BLaER1 (cell line): ENCODE results near the gene TNC.

Source experiments
- H3K27ac ChIP-seq: shearing (Covaris generic); formaldehyde crosslinking; 2 replicates; pipeline ENCODE4 v1.8.1; 2022
- H3K27me3 ChIP-seq: shearing (Covaris generic); formaldehyde crosslinking; 2 replicates; pipeline ENCODE4 v1.8.1; 2022
- H3K36me3 ChIP-seq: shearing (Covaris generic); formaldehyde crosslinking; 2 replicates; pipeline ENCODE4 v1.8.1; 2022
- H3K4me1 ChIP-seq: shearing (Covaris generic); formaldehyde crosslinking; 2 replicates; pipeline ENCODE4 v1.8.1; 2022
- H3K4me2 ChIP-seq: shearing (Covaris generic); formaldehyde crosslinking; 2 replicates; pipeline ENCODE4 v1.8.1; 2022
- H3K4me3 ChIP-seq: shearing (Covaris generic); formaldehyde crosslinking; 2 replicates; pipeline ENCODE4 v1.8.1; 2022
- H3K9ac ChIP-seq: shearing (Covaris generic); formaldehyde crosslinking; 2 replicates; pipeline ENCODE4 v1.8.1; 2022
- H3K9me3 ChIP-seq: shearing (Covaris generic); formaldehyde crosslinking; 2 replicates; pipeline ENCODE4 v1.8.1; 2022
- H4K20me1 ChIP-seq: shearing (Covaris generic); formaldehyde crosslinking; 2 replicates; pipeline ENCODE4 v1.8.1; 2022
- Cebpa-rat ChIP-seq: shearing (Covaris generic); IDR thresholded peaks from 2 replicates; pipeline ENCODE4 v1.8.1; 2022

The TNC gene

GRCh38 chr9:115106001-115106400 is 12.0 kb downstream of the TNC start:
- Histone ChIP-seq H3K9ac (no peak overlapping the region), H3K36me3 (no peaks in the 10 kb centered on the region), H3K4me2 (no peak overlapping the region), H3K27ac (no peak overlapping the region), H4K20me1 (no peaks in the 10 kb centered on the region), H3K4me3 (no peak overlapping the region), H3K4me1 (no peaks in the 10 kb centered on the region), H3K9me3 (no peaks in the 10 kb centered on the region), H3K27me3 (no peaks in the 10 kb centered on the region)
- TF ChIP-seq Cebpa-rat: no peak

GRCh38 chr9:115104908-115105307 is 13.0 kb downstream of the TNC start:
- no peaks in the 10 kb centered on the region for H4K20me1 ChIP-seq
- H3K4me3 ChIP-seq: no peak overlapping the region
- H3K4me2 ChIP-seq: no peak overlapping the region
- no peaks in the 10 kb centered on the region for H3K9me3 ChIP-seq
- no peak overlapping the region for H3K9ac ChIP-seq
- H3K36me3 ChIP-seq: no peaks in the 10 kb centered on the region
- no peaks in the 10 kb centered on the region for H3K4me1 ChIP-seq
- no peak for TF ChIP-seq Cebpa-rat
- no peak overlapping the region for H3K27ac ChIP-seq
- H3K27me3 ChIP-seq: no peaks in the 10 kb centered on the region

- Histone ChIP-seq H3K9ac (no peak overlapping the region), H3K4me2 (no peak overlapping the region), H3K4me1 (no peaks in the 10 kb centered on the region)
Measured at GRCh38 chr9:115103746-115104477, 14.0 kb downstream of the TNC start.

GRCh38 chr9:115099901-115100300 is 18.1 kb downstream of the TNC start:
- Histone ChIP-seq H3K27me3 (no peaks in the 10 kb centered on the region), H3K9ac (no peak overlapping the region), H3K9me3 (no peaks in the 10 kb centered on the region), H3K27ac (no peak overlapping the region), H3K4me1 (no peaks in the 10 kb centered on the region), H3K36me3 (no peaks in the 10 kb centered on the region), H3K4me2 (no peak overlapping the region), H4K20me1 (no peaks in the 10 kb centered on the region), H3K4me3 (no peak overlapping the region)
- TF ChIP-seq Cebpa-rat: no peak

More at GRCh38 chr9:115103746-115104477, 14.0 kb downstream of the TNC start:
- TF ChIP-seq Cebpa-rat: no peak
- H4K20me1 ChIP-seq: no peaks in the 10 kb centered on the region
- H3K36me3 ChIP-seq: no peaks in the 10 kb centered on the region
- no peaks in the 10 kb centered on the region for H3K27me3 ChIP-seq
- H3K9me3 ChIP-seq: no peaks in the 10 kb centered on the region
- H3K4me3 ChIP-seq: no peak overlapping the region
- no peak overlapping the region for H3K27ac ChIP-seq

GRCh38 chr9:115098226-115098965 is 19.6 kb downstream of the TNC start:
- Histone ChIP-seq H3K4me3 (no peak overlapping the region), H3K9ac (no peak overlapping the region), H3K27ac (no peak overlapping the region), H4K20me1 (no peaks in the 10 kb centered on the region), H3K4me1 (no peaks in the 10 kb centered on the region), H3K27me3 (no peaks in the 10 kb centered on the region), H3K36me3 (no peaks in the 10 kb centered on the region), H3K9me3 (no peaks in the 10 kb centered on the region), H3K4me2 (no peak overlapping the region)
- no peak for TF ChIP-seq Cebpa-rat

GRCh38 chr9:115093520-115093919 is 24.4 kb downstream of the TNC start:
- Histone ChIP-seq H3K27ac (no peak overlapping the region), H3K4me3 (no peak overlapping the region), H3K9ac (no peak overlapping the region), H3K4me2 (no peak overlapping the region), H3K4me1 (no peaks in the 10 kb centered on the region), H4K20me1 (no peaks in the 10 kb centered on the region), H3K9me3 (no peaks in the 10 kb centered on the region), H3K36me3 (no peaks in the 10 kb centered on the region), H3K27me3 (no peaks in the 10 kb centered on the region)
- TF ChIP-seq Cebpa-rat: no peak

GRCh38 chr9:115090486-115090885 is 27.5 kb downstream of the TNC start:
- no peak overlapping the region for H3K4me2 ChIP-seq
- H3K4me1 ChIP-seq: no peaks in the 10 kb centered on the region
- no peaks in the 10 kb centered on the region for H4K20me1 ChIP-seq
- TF ChIP-seq Cebpa-rat: no peak
- no peaks in the 10 kb centered on the region for H3K36me3 ChIP-seq
- H3K4me3 ChIP-seq: no peak overlapping the region
- H3K27me3 ChIP-seq: no peaks in the 10 kb centered on the region
- no peak overlapping the region for H3K27ac ChIP-seq
- no peaks in the 10 kb centered on the region for H3K9me3 ChIP-seq
- no peak overlapping the region for H3K9ac ChIP-seq

GRCh38 chr9:115088860-115089259 is 29.1 kb downstream of the TNC start:
- H4K20me1 ChIP-seq: no peaks in the 10 kb centered on the region
- no peak overlapping the region for H3K27ac ChIP-seq
- H3K9ac ChIP-seq: no peak overlapping the region
- no peaks in the 10 kb centered on the region for H3K27me3 ChIP-seq
- no peaks in the 10 kb centered on the region for H3K4me1 ChIP-seq
- TF ChIP-seq Cebpa-rat: no peak
- no peak overlapping the region for H3K4me3 ChIP-seq
- no peaks in the 10 kb centered on the region for H3K36me3 ChIP-seq
- no peak overlapping the region for H3K4me2 ChIP-seq
- no peaks in the 10 kb centered on the region for H3K9me3 ChIP-seq

- no peaks in the 10 kb centered on the region for H3K27me3 ChIP-seq
- no peak for TF ChIP-seq Cebpa-rat
- H3K36me3 ChIP-seq: no peaks in the 10 kb centered on the region
- no peak overlapping the region for H3K4me2 ChIP-seq
- H4K20me1 ChIP-seq: no peaks in the 10 kb centered on the region
- H3K4me1 ChIP-seq: no peaks in the 10 kb centered on the region
- H3K9me3 ChIP-seq: no peaks in the 10 kb centered on the region
- no peak overlapping the region for H3K27ac ChIP-seq
- no peak overlapping the region for H3K9ac ChIP-seq
- no peak overlapping the region for H3K4me3 ChIP-seq
Measured at GRCh38 chr9:115086886-115087285, 31.1 kb downstream of the TNC start.

- H3K27ac ChIP-seq: no peak overlapping the region
- no peaks in the 10 kb centered on the region for H3K36me3 ChIP-seq
- no peak for TF ChIP-seq Cebpa-rat
- no peaks in the 10 kb centered on the region for H3K9me3 ChIP-seq
- no peak overlapping the region for H3K4me3 ChIP-seq
- H4K20me1 ChIP-seq: no peaks in the 10 kb centered on the region
- H3K4me2 ChIP-seq: no peak overlapping the region
- no peak overlapping the region for H3K9ac ChIP-seq
- H3K27me3 ChIP-seq: no peaks in the 10 kb centered on the region
- no peaks in the 10 kb centered on the region for H3K4me1 ChIP-seq
Measured at GRCh38 chr9:115086461-115086860, 31.5 kb downstream of the TNC start.
